HepG2 (cell line): ENCODE measurements around the gene DAAM1.

Source experiments
- ESRRA ChIP-seq: sonication (generic); formaldehyde crosslinking; IDR thresholded peaks from 2 replicates; pipeline ENCODE4 v1.5.1; 2020; ENCODE audit warnings: mild to moderate bottlenecking, low read depth, missing genetic modification reagents
- POLR2AphosphoS5 ChIP-seq: IDR thresholded peaks from 2 replicates; pipeline ENCODE4 v1.6.1; 2012; ENCODE audit warnings: low read depth, low read length

- TF ChIP-seq ESRRA (no peak), POLR2AphosphoS5 (no peak)
Observed at GRCh38 chr14:59238216-59238615, 49.7 kb downstream of the DAAM1 start.
